Measurements from ENCODE around the gene AMIGO2. TPM values are rescaled to one million over a fixed set of nuclear protein-coding genes. Genes with fewer than 3 reads are reported as not detected.
A peak's percentile ranks its signal among the peaks of the same experiment; 100 is the strongest.
"Not testable (repeated sequence)": the region's sequence is repeated elsewhere in the genome, so short reads cannot be mapped to it uniquely, and the experiment has no call there.

AMIGO2 gene
- total RNA-seq, 1 experiment from 2014 or later, result 141 TPM

GRCh38 chr12:47079981-47080724, 394 bp upstream of the AMIGO2 start:
- in situ Hi-C loops (cut with HindIII; ENCODE audit: low pct_unique_long_range_greater_than_20kb, low sequenced_read_pairs), result no loop called here
- DNase-seq (ENCODE audit: low read depth), result peak; percentile 95

- in situ Hi-C loops (cut with HindIII; ENCODE audit: low pct_unique_long_range_greater_than_20kb, low sequenced_read_pairs), result no loop called here
- DNase-seq (ENCODE audit: low read depth), result peak; percentile 68
These were observed 859 bp downstream of the AMIGO2 start for GRCh38 chr12:47078733-47079467.

GRCh38 chr12:47078086-47078395, 1.7 kb downstream of the AMIGO2 start:
- in situ Hi-C loops (cut with HindIII; ENCODE audit: low pct_unique_long_range_greater_than_20kb, low sequenced_read_pairs), result no loop called here
- DNase-seq (ENCODE audit: low read depth), result peak; percentile 53

GRCh38 chr12:47077206-47078085, 2.3 kb downstream of the AMIGO2 start:
- DNase-seq (ENCODE audit: low read depth), result peak; percentile 33
- in situ Hi-C loops (cut with HindIII; ENCODE audit: low pct_unique_long_range_greater_than_20kb, low sequenced_read_pairs), result no loop called here

- DNase-seq (ENCODE audit: low read depth), result peak; percentile 61
These were observed 4.3 kb downstream of the AMIGO2 start for GRCh38 chr12:47075192-47076084.

GRCh38 chr12:47074757-47075156, 5.0 kb downstream of the AMIGO2 start:
- no peak for DNase-seq (ENCODE audit: low read depth)
- in situ Hi-C loops (cut with HindIII; ENCODE audit: low pct_unique_long_range_greater_than_20kb, low sequenced_read_pairs), result no loop called here

More at GRCh38 chr12:47075192-47076084, 4.3 kb downstream of the AMIGO2 start:
- in situ Hi-C loops (cut with HindIII; ENCODE audit: low pct_unique_long_range_greater_than_20kb, low sequenced_read_pairs), result no loop called here

- no peak for DNase-seq (ENCODE audit: low read depth)
- in situ Hi-C loops (cut with HindIII; ENCODE audit: low pct_unique_long_range_greater_than_20kb, low sequenced_read_pairs), result no loop called here
These were observed 5.8 kb downstream of the AMIGO2 start for GRCh38 chr12:47073951-47074350.

- in situ Hi-C loops (cut with HindIII; ENCODE audit: low pct_unique_long_range_greater_than_20kb, low sequenced_read_pairs), result no loop called here
These were observed 8.4 kb downstream of the AMIGO2 start for GRCh38 chr12:47071241-47071852.

GRCh38 chr12:47070310-47070709, 9.4 kb downstream of the AMIGO2 start:
- in situ Hi-C loops (cut with HindIII; ENCODE audit: low pct_unique_long_range_greater_than_20kb, low sequenced_read_pairs), result no loop called here
- DNase-seq (ENCODE audit: low read depth), result no peak

More at GRCh38 chr12:47071241-47071852, 8.4 kb downstream of the AMIGO2 start:
- peak; percentile 30 for DNase-seq (ENCODE audit: low read depth)

GRCh38 chr12:47068539-47068938, 11.2 kb downstream of the AMIGO2 start:
- DNase-seq (ENCODE audit: low read depth), result no peak
- in situ Hi-C loops (cut with HindIII; ENCODE audit: low pct_unique_long_range_greater_than_20kb, low sequenced_read_pairs), result no loop called here

- DNase-seq (ENCODE audit: low read depth), result no peak
- in situ Hi-C loops (cut with HindIII; ENCODE audit: low pct_unique_long_range_greater_than_20kb, low sequenced_read_pairs), result no loop called here
These were observed 11.9 kb downstream of the AMIGO2 start for GRCh38 chr12:47067771-47068431.

- DNase-seq (ENCODE audit: low read depth), result no peak
- in situ Hi-C loops (cut with HindIII; ENCODE audit: low pct_unique_long_range_greater_than_20kb, low sequenced_read_pairs), result no loop called here
These were observed 12.6 kb downstream of the AMIGO2 start for GRCh38 chr12:47067176-47067575.

GRCh38 chr12:47066278-47067025, 13.3 kb downstream of the AMIGO2 start:
- DNase-seq (ENCODE audit: low read depth), result no peak
- in situ Hi-C loops (cut with HindIII; ENCODE audit: low pct_unique_long_range_greater_than_20kb, low sequenced_read_pairs), result no loop called here

GRCh38 chr12:47065546-47065945, 14.2 kb downstream of the AMIGO2 start:
- in situ Hi-C loops (cut with HindIII; ENCODE audit: low pct_unique_long_range_greater_than_20kb, low sequenced_read_pairs), result no loop called here
- DNase-seq (ENCODE audit: low read depth), result no peak

- in situ Hi-C loops (cut with HindIII; ENCODE audit: low pct_unique_long_range_greater_than_20kb, low sequenced_read_pairs); DNase-seq (ENCODE audit: low read depth): not testable (repeated sequence)
These were observed 21.1 kb downstream of the AMIGO2 start for GRCh38 chr12:47058640-47059039.

GRCh38 chr12:47056944-47057343, 22.8 kb downstream of the AMIGO2 start:
- in situ Hi-C loops (cut with HindIII; ENCODE audit: low pct_unique_long_range_greater_than_20kb, low sequenced_read_pairs); DNase-seq (ENCODE audit: low read depth): not testable (repeated sequence)
